K562 (cell line): Measurements from ENCODE around the gene TTC33. TPM values are rescaled to one million over a fixed set of nuclear protein-coding genes. Genes with fewer than 3 reads are reported as not detected.

Source experiments
- CREB3 ChIP-seq: fragments of 450-650 bp; conservative IDR thresholded peaks from 2 replicates; pipeline ENCODE4 v1.6.1; 2016; ENCODE audit warnings: missing genetic modification characterization, low read depth, mild to moderate bottlenecking, missing compliant biosample characterization, moderate library complexity
- RERE ChIP-seq: sonication (generic); formaldehyde crosslinking; IDR thresholded peaks from 2 replicates; pipeline ENCODE4 v1.8.0; 2023; ENCODE audit warnings: missing genetic modification reagents, mild to moderate bottlenecking, borderline replicate concordance
- RUNX1 ChIP-seq: sonication (generic); IDR thresholded peaks from 2 replicates; pipeline ENCODE4 v1.6.1; 2016; ENCODE audit warnings: antibody characterized with exemption, low read depth
- SNIP1 ChIP-seq: fragments of 450-650 bp; IDR thresholded peaks from 2 replicates; pipeline ENCODE4 v1.7.1; 2017; ENCODE audit warnings: low read depth, mild to moderate bottlenecking
- SREBF1 ChIP-seq: fragments of 150-350 bp; IDR thresholded peaks from 2 replicates; pipeline ENCODE4 v1.6.1; 2014; ENCODE audit warnings: antibody characterized with exemption, low read depth, low read length, borderline replicate concordance
- TARDBP ChIP-seq: fragments of 450-650 bp; IDR thresholded peaks from 2 replicates; pipeline ENCODE4 v1.6.1; 2016
- ZBTB40 ChIP-seq, 2 experiments: fragments of 450-650 bp in 1 of 2; sonication (generic) in 1 of 2; formaldehyde crosslinking in 1 of 2; IDR thresholded peaks; 2 replicates each; pipeline versions ENCODE4 v1.7.1 to v1.9.0; 2016 to 2022; ENCODE audit warnings: inconsistent platforms in 1 of 2, mild to moderate bottlenecking in 1 of 2, missing genetic modification reagents in 1 of 2
- ZNF584 ChIP-seq: fragments of 200-800 bp; sonication (Bioruptor generic); IDR thresholded peaks from 2 replicates; pipeline ENCODE4 v1.6.1; 2016; ENCODE audit warnings: low read depth, mild to moderate bottlenecking, missing genetic modification characterization, missing compliant biosample characterization
- polyA plus RNA-seq, 8 experiments: library from polyadenylated mRNA; depleted of rRNA in 4 of 8; stranded (reverse) in 5 of 8; unstranded in 3 of 8; fragments of >200 nt; fragmentation: Nextera tagmentation in 2 of 8; fragmentation: Illumina TruSeq in 1 of 8; extraction: Ambion mirVana in 2 of 8; extraction: Trizol in 1 of 8; gene quantifications; 2 replicates each; pipeline versions ENCODE4 v1.2.1 to v1.2.3, GENCODE V29; 2011 to 2014; ENCODE audit warnings: inconsistent platforms in 1 of 8, missing spikeins in 1 of 8
- total RNA-seq, 7 experiments: library from RNA; depleted of rRNA in 6 of 7; stranded (reverse); fragments of >200 nt in 6 of 7; fragmentation: Illumina TruSeq in 2 of 7; extraction: Trizol in 2 of 7; gene quantifications; 2 replicates each; pipeline versions ENCODE4 v1.2.1 to v1.2.3, GENCODE V29; 2011 to 2021; ENCODE audit warnings: low replicate concordance in 1 of 7

TTC33 gene
- total and polyA plus RNA-seq, 9 of the 15 experiments (the other 6 are each of a cell fraction or from before 2014, with no cell fraction given) = 11.5 to 24.9 (median 21.1) TPM

GRCh38 chr5:40755407-40756365 lies at the start of gene TTC33 (continued):
- TF ChIP-seq ZBTB40 (IDR thresholded peaks at IDR 0.05) (peak; percentile 58; the same call in 1 of the 2 replicates), ZBTB40 (CRISPR knock-in tag; IDR thresholded peaks at IDR 0.05) (no peak), TARDBP (peak; percentile 67; the same call in 1 of the 2 replicates), RUNX1 (no peak), ZNF584 (peak; percentile 89), SNIP1 (no peak), CREB3 (tag) (peak; percentile 86; the same call in 1 of the 2 replicates), RERE (CRISPR knock-in tag) (no peak), SREBF1 (peak; percentile 78; the same call in 1 of the 2 replicates)
